ENCODE data around the gene CCBE1. TPM values are rescaled to one million over a fixed set of nuclear protein-coding genes. Genes with fewer than 3 reads are reported as not detected.

CCBE1 gene
- total and polyA plus RNA-seq, 4 donors = 3.4 to 59.0 (median 21.9) TPM

GRCh38 chr18:59453468-59453961 is 243.7 kb downstream of the CCBE1 start:
- DNase-seq = no peak
- no peak for TF ChIP-seq CTCF (IDR thresholded peaks at IDR 0.05; ENCODE audit: control extremely low read depth, extremely low read depth)
- peaks cover 0 to 26% (median 13%) of the 10 kb centered on the region in 4 donors for H3K36me3 ChIP-seq (ENCODE audit: control insufficient read depth in 4 of 4, insufficient read depth in 4 of 4, low read length in 4 of 4)
- H3K9ac ChIP-seq (ENCODE audit: insufficient read depth in 1 of 2, low read length in 2 of 2) = no peak overlapping the region
- no peak overlapping the region for H3K4me3 ChIP-seq
- H3K4me1 ChIP-seq (ENCODE audit: control insufficient read depth in 5 of 5, insufficient read depth in 5 of 5, low read length in 5 of 5) = peaks cover 0 to 16% (median 0%) of the 10 kb centered on the region in 5 donors
- WGBS, 2 donors = 65 to 74% methylated on average over 7 of the region's 7 CpGs
- no peaks in the 10 kb centered on the region for H3K27me3 ChIP-seq (ENCODE audit: control insufficient read depth in 3 of 3, insufficient read depth in 3 of 3, low read length in 2 of 3)
- no peak overlapping the region for H3K27ac ChIP-seq (ENCODE audit: low read depth in 1 of 2, low read length in 1 of 2)
- no peaks in the 10 kb centered on the region for H3K9me3 ChIP-seq (ENCODE audit: control insufficient read depth in 4 of 4, insufficient read depth in 3 of 4, low read length in 3 of 4)
- no peak for ATAC-seq (ENCODE audit: insufficient read depth, low FRiP score)

- Histone ChIP-seq H3K4me1 (ENCODE audit: control insufficient read depth in 5 of 5, insufficient read depth in 5 of 5, low read length in 5 of 5) (peaks cover 0 to 16% (median 0%) of the 10 kb centered on the region in 5 donors), H3K36me3 (ENCODE audit: control insufficient read depth in 4 of 4, insufficient read depth in 4 of 4, low read length in 4 of 4) (peaks cover 0 to 35% (median 14%) of the 10 kb centered on the region in 4 donors), H3K9ac (ENCODE audit: insufficient read depth in 1 of 2, low read length in 2 of 2) (no peak overlapping the region), H3K4me3 (no peak overlapping the region), H3K27ac (ENCODE audit: low read depth in 1 of 2, low read length in 1 of 2) (no peak overlapping the region), H3K9me3 (ENCODE audit: control insufficient read depth in 4 of 4, insufficient read depth in 3 of 4, low read length in 3 of 4) (no peaks in the 10 kb centered on the region), H3K27me3 (ENCODE audit: control insufficient read depth in 3 of 3, insufficient read depth in 3 of 3, low read length in 2 of 3) (no peaks in the 10 kb centered on the region)
- no peak for TF ChIP-seq CTCF (IDR thresholded peaks at IDR 0.05; ENCODE audit: control extremely low read depth, extremely low read depth)
- ATAC-seq (ENCODE audit: insufficient read depth, low FRiP score) (no peak), DNase-seq (no peak)
- 68 to 76% methylated on average over 6 of the region's 6 CpGs for WGBS, 2 donors
Observed at GRCh38 chr18:59451963-59452362, 245.3 kb downstream of the CCBE1 start.

GRCh38 chr18:59451073-59451472 is 246.2 kb downstream of the CCBE1 start:
- Histone ChIP-seq H3K4me1 (ENCODE audit: control insufficient read depth in 5 of 5, insufficient read depth in 5 of 5, low read length in 5 of 5) (peaks cover 0 to 16% (median 0%) of the 10 kb centered on the region in 5 donors), H3K9ac (ENCODE audit: insufficient read depth in 1 of 2, low read length in 2 of 2) (no peak overlapping the region), H3K27ac (ENCODE audit: low read depth in 1 of 2, low read length in 1 of 2) (no peak overlapping the region), H3K9me3 (ENCODE audit: control insufficient read depth in 4 of 4, insufficient read depth in 3 of 4, low read length in 3 of 4) (no peaks in the 10 kb centered on the region), H3K36me3 (ENCODE audit: control insufficient read depth in 4 of 4, insufficient read depth in 4 of 4, low read length in 4 of 4) (peaks cover 0 to 35% (median 15%) of the 10 kb centered on the region in 4 donors), H3K4me3 (no peak overlapping the region), H3K27me3 (ENCODE audit: control insufficient read depth in 3 of 3, insufficient read depth in 3 of 3, low read length in 2 of 3) (no peaks in the 10 kb centered on the region)
- no peak for DNase-seq
- no peak for ATAC-seq (ENCODE audit: insufficient read depth, low FRiP score)
- no peak for TF ChIP-seq CTCF (IDR thresholded peaks at IDR 0.05; ENCODE audit: control extremely low read depth, extremely low read depth)
- WGBS, 2 donors = 31 to 45% methylated on average over 6 of the region's 6 CpGs

GRCh38 chr18:59448546-59448945 is 248.7 kb downstream of the CCBE1 start:
- ATAC-seq (ENCODE audit: insufficient read depth, low FRiP score) (no peak), DNase-seq (no peak)
- no peak for TF ChIP-seq CTCF (IDR thresholded peaks at IDR 0.05; ENCODE audit: control extremely low read depth, extremely low read depth)
- H3K9me3 ChIP-seq (ENCODE audit: control insufficient read depth in 4 of 4, insufficient read depth in 3 of 4, low read length in 3 of 4) = no peaks in the 10 kb centered on the region
- no peaks in the 10 kb centered on the region for H3K4me1 ChIP-seq (ENCODE audit: control insufficient read depth in 5 of 5, insufficient read depth in 5 of 5, low read length in 5 of 5)
- H3K9ac ChIP-seq (ENCODE audit: insufficient read depth in 1 of 2, low read length in 2 of 2) = no peak overlapping the region
- H3K4me3 ChIP-seq = no peak overlapping the region
- H3K27ac ChIP-seq (ENCODE audit: low read depth in 1 of 2, low read length in 1 of 2) = no peak overlapping the region
- H3K27me3 ChIP-seq (ENCODE audit: control insufficient read depth in 3 of 3, insufficient read depth in 3 of 3, low read length in 2 of 3) = no peaks in the 10 kb centered on the region
- WGBS, 2 donors = 84 to 89% methylated on average over 4 of the region's 4 CpGs
- H3K36me3 ChIP-seq (ENCODE audit: control insufficient read depth in 4 of 4, insufficient read depth in 4 of 4, low read length in 4 of 4) = peaks cover 0 to 48% (median 23%) of the 10 kb centered on the region in 4 donors
